ENCODE measurements around the gene MORN1.

Gene MORN1

DNA sequence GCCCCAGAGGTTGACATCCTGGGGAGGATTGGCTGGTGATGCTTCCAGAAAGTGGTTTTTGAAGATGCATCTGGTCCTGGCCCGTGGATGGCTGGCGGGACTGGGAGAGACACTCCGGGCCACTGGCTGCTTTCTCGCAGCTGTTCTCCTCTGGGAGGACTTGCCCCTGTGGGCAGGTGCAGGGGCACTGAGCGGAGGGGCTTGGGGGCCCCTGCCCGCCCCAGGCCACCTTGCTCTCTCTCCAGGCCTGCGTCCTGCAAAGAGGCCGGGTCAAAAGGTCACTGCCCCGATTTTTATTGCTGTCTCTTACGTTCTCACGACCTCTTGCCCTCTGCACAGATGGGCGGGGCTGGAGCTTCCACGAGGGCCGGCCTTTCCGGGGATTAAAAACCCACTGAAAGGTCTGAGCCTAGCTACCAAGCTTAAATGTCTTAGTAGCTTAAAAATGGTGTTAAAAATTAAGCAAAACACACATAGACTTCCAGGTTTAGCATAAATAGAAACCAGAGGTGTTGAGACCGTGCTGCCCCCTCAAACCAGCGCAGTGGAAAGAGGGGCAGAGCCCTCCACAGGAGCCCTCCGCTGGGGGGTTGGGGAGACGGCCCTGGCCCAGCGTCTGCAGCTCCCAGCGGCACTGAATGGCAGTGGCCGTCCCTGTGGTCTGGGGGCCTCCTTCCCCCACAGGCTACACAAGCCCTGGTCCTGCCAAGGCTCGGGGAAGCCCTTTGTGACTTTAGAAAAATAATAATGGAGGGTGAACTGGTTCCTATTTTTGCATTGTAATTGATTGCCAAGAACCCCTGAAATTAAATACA, 119.3 kb downstream of the MORN1 start:
- TF ChIP-seq, protein P1, sequence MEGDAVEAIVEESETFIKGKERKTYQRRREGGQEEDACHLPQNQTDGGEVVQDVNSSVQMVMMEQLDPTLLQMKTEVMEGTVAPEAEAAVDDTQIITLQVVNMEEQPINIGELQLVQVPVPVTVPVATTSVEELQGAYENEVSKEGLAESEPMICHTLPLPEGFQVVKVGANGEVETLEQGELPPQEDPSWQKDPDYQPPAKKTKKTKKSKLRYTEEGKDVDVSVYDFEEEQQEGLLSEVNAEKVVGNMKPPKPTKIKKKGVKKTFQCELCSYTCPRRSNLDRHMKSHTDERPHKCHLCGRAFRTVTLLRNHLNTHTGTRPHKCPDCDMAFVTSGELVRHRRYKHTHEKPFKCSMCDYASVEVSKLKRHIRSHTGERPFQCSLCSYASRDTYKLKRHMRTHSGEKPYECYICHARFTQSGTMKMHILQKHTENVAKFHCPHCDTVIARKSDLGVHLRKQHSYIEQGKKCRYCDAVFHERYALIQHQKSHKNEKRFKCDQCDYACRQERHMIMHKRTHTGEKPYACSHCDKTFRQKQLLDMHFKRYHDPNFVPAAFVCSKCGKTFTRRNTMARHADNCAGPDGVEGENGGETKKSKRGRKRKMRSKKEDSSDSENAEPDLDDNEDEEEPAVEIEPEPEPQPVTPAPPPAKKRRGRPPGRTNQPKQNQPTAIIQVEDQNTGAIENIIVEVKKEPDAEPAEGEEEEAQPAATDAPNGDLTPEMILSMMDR (IDR thresholded peaks at IDR 0.05; ENCODE audit: low read depth, low read length): no peak

More for the DNA sequence above, 119.3 kb downstream of the MORN1 start:
- H3K4me3 ChIP-seq (ENCODE audit: low read depth, low read length): no peak overlapping the region
